ENCODE data around the gene RARRES2.
"Not testable (repeated sequence)": the region's sequence is repeated elsewhere in the genome, so short reads cannot be mapped to it uniquely, and the experiment has no call there.

Gene RARRES2

GRCh38 chr7:150302908-150303310, 38.5 kb downstream of the RARRES2 start:
- not testable (repeated sequence) for H3K4me1 ChIP-seq (ENCODE audit: insufficient read depth, poor library complexity, severe bottlenecking); H3K36me3 ChIP-seq (ENCODE audit: low read depth); H3K9me3 ChIP-seq (ENCODE audit: severe bottlenecking); H3K27me3 ChIP-seq (ENCODE audit: insufficient read depth, poor library complexity, severe bottlenecking); H3K4me3 ChIP-seq (ENCODE audit: severe bottlenecking); H3K27ac ChIP-seq (ENCODE audit: poor library complexity, severe bottlenecking); DNase-seq (ENCODE audit: low spot score)
- peak; percentile 57; the same call in 2 of the 3 replicates for ATAC-seq (ENCODE audit: low read depth)

- not testable (repeated sequence) for H3K27ac ChIP-seq (ENCODE audit: poor library complexity, severe bottlenecking)
Measured at GRCh38 chr7:150297978-150298377, 43.5 kb downstream of the RARRES2 start.

GRCh38 chr7:150296802-150297201, 44.6 kb downstream of the RARRES2 start:
- not testable (repeated sequence) for DNase-seq (ENCODE audit: low spot score); H3K36me3 ChIP-seq (ENCODE audit: low read depth); H3K4me1 ChIP-seq (ENCODE audit: insufficient read depth, poor library complexity, severe bottlenecking); H3K4me3 ChIP-seq (ENCODE audit: severe bottlenecking); H3K27me3 ChIP-seq (ENCODE audit: insufficient read depth, poor library complexity, severe bottlenecking); ATAC-seq (ENCODE audit: low read depth); H3K27ac ChIP-seq (ENCODE audit: poor library complexity, severe bottlenecking); H3K9me3 ChIP-seq (ENCODE audit: severe bottlenecking)

More at GRCh38 chr7:150297978-150298377, 43.5 kb downstream of the RARRES2 start:
- not testable (repeated sequence) for H3K4me1 ChIP-seq (ENCODE audit: insufficient read depth, poor library complexity, severe bottlenecking); H3K27me3 ChIP-seq (ENCODE audit: insufficient read depth, poor library complexity, severe bottlenecking); H3K36me3 ChIP-seq (ENCODE audit: low read depth); DNase-seq (ENCODE audit: low spot score); ATAC-seq (ENCODE audit: low read depth); H3K4me3 ChIP-seq (ENCODE audit: severe bottlenecking); H3K9me3 ChIP-seq (ENCODE audit: severe bottlenecking)

- H3K4me1 ChIP-seq (ENCODE audit: insufficient read depth, poor library complexity, severe bottlenecking); H3K27me3 ChIP-seq (ENCODE audit: insufficient read depth, poor library complexity, severe bottlenecking); H3K36me3 ChIP-seq (ENCODE audit: low read depth): not testable (repeated sequence)
Measured at GRCh38 chr7:150295614-150296013, 45.8 kb downstream of the RARRES2 start.

GRCh38 chr7:150295027-150295426, 46.4 kb downstream of the RARRES2 start:
- not testable (repeated sequence) for H3K27ac ChIP-seq (ENCODE audit: poor library complexity, severe bottlenecking); H3K36me3 ChIP-seq (ENCODE audit: low read depth); H3K4me3 ChIP-seq (ENCODE audit: severe bottlenecking); ATAC-seq (ENCODE audit: low read depth); DNase-seq (ENCODE audit: low spot score); H3K27me3 ChIP-seq (ENCODE audit: insufficient read depth, poor library complexity, severe bottlenecking); H3K4me1 ChIP-seq (ENCODE audit: insufficient read depth, poor library complexity, severe bottlenecking); H3K9me3 ChIP-seq (ENCODE audit: severe bottlenecking)

More at GRCh38 chr7:150295614-150296013, 45.8 kb downstream of the RARRES2 start:
- not testable (repeated sequence) for H3K9me3 ChIP-seq (ENCODE audit: severe bottlenecking); ATAC-seq (ENCODE audit: low read depth); H3K27ac ChIP-seq (ENCODE audit: poor library complexity, severe bottlenecking); H3K4me3 ChIP-seq (ENCODE audit: severe bottlenecking); DNase-seq (ENCODE audit: low spot score)

- H3K27ac ChIP-seq (ENCODE audit: poor library complexity, severe bottlenecking); H3K4me1 ChIP-seq (ENCODE audit: insufficient read depth, poor library complexity, severe bottlenecking); H3K27me3 ChIP-seq (ENCODE audit: insufficient read depth, poor library complexity, severe bottlenecking); H3K9me3 ChIP-seq (ENCODE audit: severe bottlenecking); H3K36me3 ChIP-seq (ENCODE audit: low read depth); H3K4me3 ChIP-seq (ENCODE audit: severe bottlenecking); ATAC-seq (ENCODE audit: low read depth); DNase-seq (ENCODE audit: low spot score): not testable (repeated sequence)
Measured at GRCh38 chr7:150290317-150290716, 51.1 kb downstream of the RARRES2 start.

- not testable (repeated sequence) for H3K4me1 ChIP-seq (ENCODE audit: insufficient read depth, poor library complexity, severe bottlenecking); H3K4me3 ChIP-seq (ENCODE audit: severe bottlenecking); DNase-seq (ENCODE audit: low spot score); H3K27me3 ChIP-seq (ENCODE audit: insufficient read depth, poor library complexity, severe bottlenecking); H3K36me3 ChIP-seq (ENCODE audit: low read depth); H3K9me3 ChIP-seq (ENCODE audit: severe bottlenecking); ATAC-seq (ENCODE audit: low read depth); H3K27ac ChIP-seq (ENCODE audit: poor library complexity, severe bottlenecking)
Measured at GRCh38 chr7:150288816-150289215, 52.6 kb downstream of the RARRES2 start.
